B cell (primary cell): ENCODE measurements around the gene KIRREL3. TPM values are rescaled to one million over a fixed set of nuclear protein-coding genes. Genes with fewer than 3 reads are reported as not detected.

Experiments used
- ATAC-seq: fragments of 200-7000 bp; cut with Tn5 transposase; one replicate; pipeline ENCODE4 v1.10.0; 2021; ENCODE audit warnings: low read depth, mild to moderate bottlenecking, moderate number of reproducible peaks, moderate library complexity
- CTCF ChIA-PET: fragments of 350-600 bp; sonication (Branson Sonifier 250); formaldehyde crosslinking; loops from one replicate; lab custom pipeline; 2021; ENCODE audit warnings: antibody characterized with exemption, inconsistent platforms; lab: Charles Lee
- POLR2A ChIA-PET: fragments of 350-600 bp; sonication (Branson Sonifier 250); formaldehyde crosslinking; loops from one replicate; lab custom pipeline; 2021; ENCODE audit warnings: antibody characterized with exemption; lab: Charles Lee
- DNase-seq: peaks from one replicate; pipeline ENCODE4 v3.0.0; 2013
- H2AFZ ChIP-seq: 2 replicates; pipeline ENCODE4 v1.6.1; 2012; ENCODE audit warnings: mild to moderate bottlenecking, low read depth, low read length; ENCODE audit not compliant: insufficient read depth, poor library complexity, severe bottlenecking
- H3K27ac ChIP-seq, 2 donors: 1 replicate in 1 of 2; 2 replicates in 1 of 2; pipeline ENCODE4 v1.5.1; 2012 to 2013; ENCODE audit warnings: low read length in 2 of 2, mild to moderate bottlenecking in 2 of 2, moderate library complexity in 1 of 2
- H3K27me3 ChIP-seq, 4 experiments: fragments of 200-600 bp in 1 of 4; sonication (generic) in 1 of 4; replicated peaks in 1 of 4; 1 replicate in 2 of 4; 2 replicates in 2 of 4; pipeline versions ENCODE4 v1.6.1 to v1.7.0; 2013 to 2016; ENCODE audit warnings: low read length in 3 of 4, mild to moderate bottlenecking in 2 of 4, mixed read lengths in 1 of 4, moderate library complexity in 1 of 4; ENCODE audit not compliant: insufficient read depth in 4 of 4, control insufficient read depth in 3 of 4; ENCODE audit errors: control extremely low read depth in 1 of 4
- H3K36me3 ChIP-seq, 2 experiments: replicated peaks in 1 of 2; 1 replicate in 1 of 2; 2 replicates in 1 of 2; pipeline versions ENCODE4 v1.6.1 to v1.7.1; 2013; ENCODE audit warnings: low read length in 1 of 2; ENCODE audit not compliant: insufficient read depth in 2 of 2, control insufficient read depth in 1 of 2; ENCODE audit errors: control extremely low read depth in 1 of 2, extremely low read depth in 1 of 2
- H3K4me1 ChIP-seq, 2 donors: fragments of 200-600 bp in 1 of 2; sonication (generic) in 1 of 2; 1 replicate in 1 of 2; 2 replicates in 1 of 2; pipeline versions ENCODE4 v1.5.1 to v1.6.1; 2013 to 2017; ENCODE audit warnings: low read length in 2 of 2; ENCODE audit not compliant: control insufficient read depth in 2 of 2, insufficient read depth in 2 of 2
- H3K4me2 ChIP-seq: replicated peaks from 2 replicates; pipeline ENCODE3; 2012; ENCODE audit warnings: mild to moderate bottlenecking, low read depth, low read length; ENCODE audit not compliant: poor library complexity, severe bottlenecking
- H3K4me3 ChIP-seq, 5 experiments: fragments of 200-600 bp in 1 of 5; sonication (generic) in 1 of 5; 1 replicate in 3 of 5; 2 replicates in 2 of 5; pipeline versions ENCODE4 v1.5.1 to v1.7.0; 2011 to 2016; ENCODE audit warnings: low read length in 4 of 5, mild to moderate bottlenecking in 4 of 5, low read depth in 2 of 5, control low read depth in 1 of 5, moderate library complexity in 1 of 5; ENCODE audit not compliant: insufficient read depth in 1 of 5; ENCODE audit errors: control extremely low read depth in 1 of 5, extremely low read depth in 1 of 5
- H3K79me2 ChIP-seq: fragments of 200-600 bp; sonication (generic); one replicate; pipeline ENCODE4 v1.6.0; 2016; ENCODE audit warnings: low read length; ENCODE audit not compliant: control insufficient read depth, insufficient read depth
- H3K9ac ChIP-seq: fragments of 200-600 bp; sonication (generic); 2 replicates; pipeline ENCODE4 v1.6.1; 2017; ENCODE audit warnings: mild to moderate bottlenecking, low read length, moderate library complexity
- H3K9me3 ChIP-seq, 3 donors: one replicate each; pipeline versions ENCODE4 v1.6.1 to v1.7.1; 2013; ENCODE audit warnings: low read length in 2 of 3; ENCODE audit not compliant: control insufficient read depth in 2 of 3, insufficient read depth in 1 of 3; ENCODE audit errors: control extremely low read depth in 1 of 3
- H4K20me1 ChIP-seq: 2 replicates; pipeline ENCODE4 v1.6.0; 2012; ENCODE audit warnings: mild to moderate bottlenecking, low read length; ENCODE audit not compliant: insufficient read depth, control insufficient read depth, poor library complexity, severe bottlenecking
- H3K27ac Mint-ChIP-seq: one replicate; pipeline ENCODE4 v1.8.0; 2021; ENCODE audit warnings: mixed read lengths
- H3K27me3 Mint-ChIP-seq: one replicate; pipeline ENCODE4 v1.8.0; 2021; ENCODE audit warnings: mixed read lengths
- H3K4me1 Mint-ChIP-seq: one replicate; pipeline ENCODE4 v1.8.0; 2021; ENCODE audit warnings: mixed read lengths
- H3K4me3 Mint-ChIP-seq: one replicate; pipeline ENCODE4 v1.8.0; 2021; ENCODE audit warnings: mixed read lengths
- H3K9me3 Mint-ChIP-seq: one replicate; pipeline ENCODE4 v1.8.0; 2022; ENCODE audit warnings: mixed read lengths; ENCODE audit not compliant: insufficient read depth
- EZH2 ChIP-seq: IDR thresholded peaks from 2 replicates; pipeline ENCODE4 v1.6.1; 2012; ENCODE audit warnings: borderline replicate concordance, low read depth, mild to moderate bottlenecking, moderate library complexity, low read length; ENCODE audit not compliant: insufficient read depth, poor library complexity, severe bottlenecking
- WGBS: methylation state at CpG from one replicate; pipeline ENCODE4 v1.1.5; 2013; ENCODE audit warnings: missing lambda C conversion rate; ENCODE audit not compliant: insufficient coverage; 5-methylcytosine and 5-hydroxymethylcytosine counted together
- intact Hi-C: fragments of 100-400 bp; cut with micrococcal nuclease; formaldehyde crosslinking; loops from one replicate; pipeline ENCODE4 v1.10.0; 2022
- polyA plus RNA-seq: library from polyadenylated mRNA; depleted of rRNA; stranded (reverse); fragments of >200 nt; gene quantifications from 2 replicates; pipeline ENCODE4 v1.2.3, GENCODE V29; 2012
- total RNA-seq, 2 donors: library from RNA; stranded (reverse); fragments of 120-200 nt in 1 of 2; gene quantifications; 1 replicate in 1 of 2; 2 replicates in 1 of 2; pipeline versions ENCODE4 v1.2.3 to v1.2.4, GENCODE V29; 2013 to 2022
- TF ChIP-seq, protein P1 (sequence below): fragments of 200-600 bp; IDR thresholded peaks from one replicate; pipeline ENCODE4 v1.8.0; 2022; ENCODE audit warnings: antibody characterized with exemption, mild to moderate bottlenecking

Gene KIRREL3
- total and polyA plus RNA-seq, 2 donors (not counting 1 experiment from before 2014, with no cell fraction given) = not detected

DNA sequence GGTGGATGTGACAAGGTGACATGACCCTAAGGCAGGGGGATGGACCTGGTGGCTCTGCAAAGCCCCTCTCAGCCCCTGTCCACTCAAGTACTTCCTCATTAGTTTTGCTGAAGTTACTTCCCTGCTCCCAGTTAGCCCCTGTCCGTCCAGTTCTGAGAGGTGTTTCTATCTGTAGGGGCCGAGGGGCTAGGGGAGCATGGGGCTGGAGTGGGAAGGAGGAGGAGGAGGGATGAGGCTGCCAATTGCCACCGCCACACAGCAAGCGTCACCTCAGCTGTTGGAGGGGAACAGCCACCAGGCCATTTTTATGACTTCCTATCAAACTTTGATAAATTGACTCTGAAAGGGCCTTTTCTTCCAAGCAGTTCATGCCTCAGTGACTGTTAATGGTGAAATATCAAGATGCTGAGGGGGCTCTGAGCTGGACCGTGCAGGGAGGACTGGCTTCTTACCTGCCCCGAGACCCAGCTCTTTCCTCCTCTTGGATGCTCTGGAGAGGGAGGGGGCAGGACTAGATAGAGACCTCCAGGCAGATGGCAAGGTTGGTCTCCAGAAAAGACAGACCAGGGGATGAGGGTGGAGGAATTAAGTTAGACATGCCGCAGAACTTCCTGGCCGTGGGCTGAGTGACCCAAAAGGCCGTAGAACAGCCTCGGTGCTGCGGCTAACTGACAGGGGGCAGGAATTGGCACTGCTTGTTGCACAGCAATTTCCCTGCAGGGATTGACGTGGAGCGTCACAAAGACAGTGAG lies 508.1 kb downstream of the KIRREL3 start:
- H3K4me2 ChIP-seq = no peak overlapping the region
- 92% methylated on average over 12 of the region's 13 CpGs for WGBS
- no peaks in the 10 kb centered on the region for H3K27me3 ChIP-seq
- H3K4me3 ChIP-seq = no peak overlapping the region
- ChIA-PET POLR2A (no interaction called here), CTCF (no interaction called here)
- ATAC-seq (no peak), DNase-seq (no peak)
- no peaks in the 10 kb centered on the region for H3K4me1 Mint-ChIP-seq
- H3K4me1 ChIP-seq = no peaks in the 10 kb centered on the region
- intact Hi-C loops = no loop called here
- H3K4me3 Mint-ChIP-seq = no peak overlapping the region
- no peaks in the 10 kb centered on the region for H3K79me2 ChIP-seq
- H2AFZ ChIP-seq = no peak overlapping the region
- H3K9me3 ChIP-seq = no peaks in the 10 kb centered on the region
- H3K9me3 Mint-ChIP-seq = no peaks in the 10 kb centered on the region
- peaks cover 5% of the 10 kb centered on the region for H3K27me3 Mint-ChIP-seq
- no peak for TF ChIP-seq EZH2
- TF ChIP-seq, protein P1, sequence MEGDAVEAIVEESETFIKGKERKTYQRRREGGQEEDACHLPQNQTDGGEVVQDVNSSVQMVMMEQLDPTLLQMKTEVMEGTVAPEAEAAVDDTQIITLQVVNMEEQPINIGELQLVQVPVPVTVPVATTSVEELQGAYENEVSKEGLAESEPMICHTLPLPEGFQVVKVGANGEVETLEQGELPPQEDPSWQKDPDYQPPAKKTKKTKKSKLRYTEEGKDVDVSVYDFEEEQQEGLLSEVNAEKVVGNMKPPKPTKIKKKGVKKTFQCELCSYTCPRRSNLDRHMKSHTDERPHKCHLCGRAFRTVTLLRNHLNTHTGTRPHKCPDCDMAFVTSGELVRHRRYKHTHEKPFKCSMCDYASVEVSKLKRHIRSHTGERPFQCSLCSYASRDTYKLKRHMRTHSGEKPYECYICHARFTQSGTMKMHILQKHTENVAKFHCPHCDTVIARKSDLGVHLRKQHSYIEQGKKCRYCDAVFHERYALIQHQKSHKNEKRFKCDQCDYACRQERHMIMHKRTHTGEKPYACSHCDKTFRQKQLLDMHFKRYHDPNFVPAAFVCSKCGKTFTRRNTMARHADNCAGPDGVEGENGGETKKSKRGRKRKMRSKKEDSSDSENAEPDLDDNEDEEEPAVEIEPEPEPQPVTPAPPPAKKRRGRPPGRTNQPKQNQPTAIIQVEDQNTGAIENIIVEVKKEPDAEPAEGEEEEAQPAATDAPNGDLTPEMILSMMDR = no peak
- no peak overlapping the region for H3K27ac ChIP-seq
- H4K20me1 ChIP-seq = no peaks in the 10 kb centered on the region
- no peak overlapping the region for H3K9ac ChIP-seq
- no peaks in the 10 kb centered on the region for H3K36me3 ChIP-seq
- no peak overlapping the region for H3K27ac Mint-ChIP-seq

DNA sequence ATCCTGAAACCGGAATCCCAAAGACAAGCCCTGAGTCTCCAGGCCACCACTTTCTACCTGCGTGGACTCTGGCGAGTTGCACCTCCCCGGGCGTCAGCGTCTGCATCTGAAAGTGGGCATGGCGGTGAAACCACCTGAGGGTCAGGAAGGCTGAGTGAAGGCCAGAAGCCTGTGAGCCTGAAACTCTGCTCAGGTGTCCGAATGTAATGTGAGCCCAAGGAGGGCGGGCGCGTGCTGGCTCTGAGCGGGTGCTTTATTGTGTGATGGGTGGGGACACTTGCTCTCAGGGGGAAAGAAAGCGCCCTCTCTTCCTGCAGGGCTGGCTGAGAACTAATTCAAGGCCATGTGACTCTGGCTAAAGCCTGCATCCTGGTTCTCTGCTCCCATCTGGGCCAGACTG lies 509.5 kb downstream of the KIRREL3 start:
- POLR2A ChIA-PET = no interaction called here
- no peaks in the 10 kb centered on the region for H3K79me2 ChIP-seq

More for the DNA sequence above, 509.5 kb downstream of the KIRREL3 start:
- Histone ChIP-seq H3K4me2 (no peak overlapping the region), H3K4me3 (no peak overlapping the region), H3K9ac (no peak overlapping the region), H3K27me3 (no peaks in the 10 kb centered on the region), H4K20me1 (no peaks in the 10 kb centered on the region), H3K4me1 (no peaks in the 10 kb centered on the region), H2AFZ (no peak overlapping the region), H3K27ac (no peak overlapping the region), H3K36me3 (no peaks in the 10 kb centered on the region), H3K9me3 (no peaks in the 10 kb centered on the region)
- Mint-ChIP-seq H3K4me1 (no peaks in the 10 kb centered on the region), H3K9me3 (no peaks in the 10 kb centered on the region), H3K4me3 (no peak overlapping the region), H3K27ac (no peak overlapping the region), H3K27me3 (no peaks in the 10 kb centered on the region)
- CTCF ChIA-PET = no interaction called here
- TF ChIP-seq, protein P1 = no peak
- TF ChIP-seq EZH2 = no peak
- ATAC-seq (no peak), DNase-seq (no peak)
- intact Hi-C loops = no loop called here
- WGBS = 91% methylated on average over 12 of the region's 13 CpGs
